Nephron progenitor cell (in vitro differentiated cells): Measurements from ENCODE around the gene PRAMEF14.
"Not testable (repeated sequence)": the region's sequence is repeated elsewhere in the genome, so short reads cannot be mapped to it uniquely, and the experiment has no call there.

Source experiments
- DNase-seq: peaks from one replicate; pipeline ENCODE4 v3.0.0; 2021
- H3K27ac Mint-ChIP-seq: 2 replicates; pipeline ENCODE4 v1.8.0; 2021; ENCODE audit warnings: mild to moderate bottlenecking, moderate library complexity, mixed read lengths
- H3K27me3 Mint-ChIP-seq: 2 replicates; pipeline ENCODE4 v1.8.0; 2021; ENCODE audit warnings: mild to moderate bottlenecking, low read depth, mixed read lengths; ENCODE audit not compliant: poor library complexity
- H3K36me3 Mint-ChIP-seq: 2 replicates; pipeline ENCODE4 v1.8.0; 2021; ENCODE audit warnings: low read depth, mixed read lengths
- H3K4me1 Mint-ChIP-seq: 2 replicates; pipeline ENCODE4 v1.8.0; 2021; ENCODE audit warnings: mixed read lengths
- H3K4me3 Mint-ChIP-seq: 2 replicates; pipeline ENCODE4 v1.8.0; 2021; ENCODE audit warnings: mild to moderate bottlenecking, moderate library complexity, mixed read lengths
- H3K9me3 Mint-ChIP-seq: 2 replicates; pipeline ENCODE4 v1.8.0; 2021; ENCODE audit warnings: mild to moderate bottlenecking, moderate library complexity, mixed read lengths

PRAMEF14 gene

DNA sequence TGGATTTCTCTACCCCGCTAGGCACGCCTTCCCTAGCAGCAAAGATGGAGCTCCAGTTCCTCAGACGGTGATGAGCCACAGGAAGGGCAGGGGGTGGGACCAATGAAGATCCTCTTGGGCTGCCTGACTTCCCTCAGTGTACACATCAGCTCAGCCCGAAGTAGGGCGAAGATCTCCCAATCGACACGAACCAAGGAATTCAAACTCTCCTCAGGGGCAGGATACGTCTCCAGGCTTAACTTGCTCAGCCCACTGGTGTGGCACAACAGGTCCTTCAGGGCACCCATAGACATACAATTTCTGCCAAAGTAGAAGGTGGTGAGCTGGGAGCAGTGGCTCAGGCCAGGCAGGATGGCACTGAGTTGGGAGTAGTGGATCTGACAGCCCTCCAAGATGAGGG lies 4.4 kb downstream of the PRAMEF14 start:
- H3K36me3 Mint-ChIP-seq, DNase-seq, H3K27ac Mint-ChIP-seq, H3K27me3 Mint-ChIP-seq, H3K4me3 Mint-ChIP-seq, H3K4me1 Mint-ChIP-seq: not testable (repeated sequence)
- peaks cover 32% of the 10 kb centered on the region for H3K9me3 Mint-ChIP-seq

DNA sequence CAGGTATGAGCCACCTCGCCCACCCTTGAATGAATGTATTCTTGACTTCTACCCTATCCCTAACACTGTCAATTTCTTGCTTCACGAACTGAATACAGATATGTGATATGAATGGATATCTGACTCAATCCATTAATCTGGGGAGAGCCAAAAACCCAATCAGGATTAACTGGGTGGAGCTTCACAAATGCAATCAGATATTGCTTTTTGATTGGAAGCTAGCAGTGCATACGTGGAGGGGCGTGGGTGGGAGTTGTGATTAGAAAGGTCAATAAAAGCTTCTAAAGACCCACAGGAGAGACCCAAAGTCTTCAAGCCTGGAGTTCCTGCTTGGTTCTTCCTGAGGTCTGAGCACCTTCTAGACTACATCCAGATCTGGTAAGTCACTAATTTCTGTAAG lies 31.7 kb downstream of the PRAMEF14 start, which contains the start of gene PRAMEF15:
PRAMEF15 (plus strand) TSS at position 301 of the 400 bp plus-strand sequence. CDS start 2,827 bp downstream, outside the sequence.
- DNase-seq, H3K36me3 Mint-ChIP-seq, H3K4me1 Mint-ChIP-seq, H3K4me3 Mint-ChIP-seq, H3K27ac Mint-ChIP-seq, H3K27me3 Mint-ChIP-seq: not testable (repeated sequence)
- peaks cover 32% of the 10 kb centered on the region for H3K9me3 Mint-ChIP-seq

DNA sequence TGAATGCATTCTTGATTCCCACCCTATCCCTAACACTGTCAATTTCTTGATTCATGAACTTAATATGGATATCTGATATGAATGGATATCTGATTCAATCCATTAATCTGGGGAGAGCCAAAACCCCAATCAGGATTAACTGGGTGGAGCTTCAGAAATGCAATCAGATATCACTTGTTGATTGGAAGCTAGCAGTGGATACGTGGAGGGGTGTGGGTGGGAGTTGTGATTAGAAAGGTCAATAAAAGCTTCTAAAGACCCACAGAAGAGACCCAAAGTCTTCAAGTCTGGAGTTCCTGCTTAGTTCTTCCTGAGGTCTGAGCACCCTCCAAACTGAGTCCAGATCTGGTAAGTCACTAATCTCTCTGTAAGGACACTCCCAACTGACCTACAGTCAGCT lies 43.7 kb downstream of the PRAMEF14 start, which contains the start of gene PRAMEF33:
PRAMEF33 (plus strand) TSS at position 301 of the 400 bp plus-strand sequence. CDS start 2,416 bp downstream, outside the sequence.
- H3K27ac Mint-ChIP-seq, H3K4me3 Mint-ChIP-seq, H3K4me1 Mint-ChIP-seq, H3K27me3 Mint-ChIP-seq, DNase-seq, H3K36me3 Mint-ChIP-seq, H3K9me3 Mint-ChIP-seq: not testable (repeated sequence)

DNA sequence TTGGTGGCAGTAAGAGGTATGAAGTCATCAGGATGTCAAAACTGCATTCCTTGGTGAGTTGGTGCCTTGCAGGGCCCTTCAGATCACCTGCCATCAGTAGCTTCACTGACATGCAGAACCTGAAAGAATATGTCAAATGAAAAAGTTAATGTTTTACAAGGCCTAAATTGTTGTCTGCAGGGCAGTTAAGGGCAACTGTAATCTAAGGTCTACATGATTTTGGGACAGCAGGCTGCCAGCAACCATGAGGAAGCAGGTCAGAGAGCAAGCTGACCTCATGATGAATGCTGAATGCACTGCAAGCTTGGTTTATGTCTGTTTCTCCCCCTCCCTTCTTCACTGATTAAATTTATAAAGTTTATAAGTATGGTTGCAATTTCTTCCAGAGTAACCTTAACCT lies 44.7 kb downstream of the PRAMEF14 start:
- H3K27me3 Mint-ChIP-seq = not testable (repeated sequence)

DNA sequence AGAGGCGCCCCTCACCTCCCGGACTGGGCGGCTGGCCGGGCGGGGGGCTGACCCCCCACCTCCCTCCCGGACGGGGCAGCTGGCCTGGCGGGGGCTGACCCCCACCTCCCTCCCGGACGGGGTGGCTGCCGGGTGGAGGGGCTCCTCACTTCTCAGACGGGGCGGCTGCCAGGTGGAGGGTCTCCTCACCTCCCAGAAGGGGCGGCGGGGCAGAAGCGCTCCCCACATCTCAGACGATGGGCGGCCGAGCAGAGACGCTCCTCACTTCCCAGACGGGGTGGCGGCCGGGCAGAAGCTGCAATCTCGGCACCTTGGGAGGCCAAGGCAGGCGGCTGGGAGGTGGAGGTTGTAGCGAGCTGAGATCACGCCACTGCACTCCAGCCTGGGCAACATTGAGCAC lies 48.2 kb downstream of the PRAMEF14 start:
- not testable (repeated sequence) for DNase-seq, H3K4me3 Mint-ChIP-seq, H3K27me3 Mint-ChIP-seq, H3K4me1 Mint-ChIP-seq, H3K36me3 Mint-ChIP-seq, H3K27ac Mint-ChIP-seq, H3K9me3 Mint-ChIP-seq

More for the DNA sequence above, 44.7 kb downstream of the PRAMEF14 start:
- H3K36me3 Mint-ChIP-seq, H3K9me3 Mint-ChIP-seq, H3K27ac Mint-ChIP-seq, H3K4me1 Mint-ChIP-seq, DNase-seq, H3K4me3 Mint-ChIP-seq: not testable (repeated sequence)

DNA sequence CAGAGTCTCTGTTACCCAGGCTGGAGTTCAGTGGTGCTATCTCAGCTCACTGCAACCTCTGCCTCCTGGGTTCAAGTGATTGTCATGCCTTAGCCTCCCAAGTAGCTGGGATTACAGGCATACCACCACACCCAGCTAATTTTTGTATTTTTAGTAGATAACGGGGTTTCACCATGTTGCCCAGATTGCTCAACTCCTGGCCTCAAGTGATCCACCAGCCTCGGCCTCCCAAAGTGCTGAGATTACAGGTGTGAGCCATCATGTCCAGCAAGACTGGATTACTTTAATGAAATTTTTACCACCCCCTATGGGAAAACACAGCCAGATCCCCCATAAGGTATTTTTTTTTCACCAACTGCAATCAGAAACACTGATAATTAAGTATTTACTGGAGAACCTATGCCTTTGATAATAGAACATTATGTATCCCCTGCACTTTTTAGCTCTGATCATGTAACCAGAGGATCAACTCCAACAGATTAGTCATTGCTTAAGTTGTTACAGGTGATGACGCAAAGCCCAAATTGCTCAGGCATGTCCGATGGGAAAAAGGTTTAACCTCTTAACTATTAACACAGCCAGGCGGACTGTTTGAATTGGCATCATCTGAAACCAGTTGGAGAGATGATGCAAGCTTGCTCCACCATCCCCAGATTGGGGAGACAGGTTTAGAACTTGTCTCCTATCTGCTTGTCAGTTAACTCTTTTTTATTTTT lies 49.6 kb downstream of the PRAMEF14 start:
- not testable (repeated sequence) for H3K27me3 Mint-ChIP-seq, H3K4me3 Mint-ChIP-seq, DNase-seq, H3K9me3 Mint-ChIP-seq, H3K4me1 Mint-ChIP-seq, H3K36me3 Mint-ChIP-seq, H3K27ac Mint-ChIP-seq
